ENCODE measurements around the gene JARID2.

The JARID2 gene

GRCh38 chr6:15518878-15519277 is 273.0 kb downstream of the JARID2 start:
- TF ChIP-seq SIN3A (IDR thresholded peaks at IDR 0.05; ENCODE audit: borderline replicate concordance, insufficient read depth, low read length) (no peak), REST (IDR thresholded peaks at IDR 0.05; ENCODE audit: insufficient read depth in 1 of 2, low read depth in 2 of 2, low read length in 2 of 2) (no peak), POLR2AphosphoS5 (IDR thresholded peaks at IDR 0.05; ENCODE audit: low read depth, low read length) (no peak), TAF1 (IDR thresholded peaks at IDR 0.05; ENCODE audit: borderline replicate concordance, insufficient read depth, low read length) (no peak), FOXP2 (optimal IDR thresholded peaks at IDR 0.05; ENCODE audit: borderline replicate concordance, extremely low read depth, extremely low read length, insufficient read depth) (no peak)

GRCh38 chr6:15519681-15520080 is 273.8 kb downstream of the JARID2 start:
- TF ChIP-seq FOXP2 (optimal IDR thresholded peaks at IDR 0.05; ENCODE audit: borderline replicate concordance, extremely low read depth, extremely low read length, insufficient read depth) = no peak

GRCh38 chr6:15520626-15521203 is 274.8 kb downstream of the JARID2 start:
- no peak for TF ChIP-seq FOXP2 (optimal IDR thresholded peaks at IDR 0.05; ENCODE audit: borderline replicate concordance, extremely low read depth, extremely low read length, insufficient read depth)
- no peak for TF ChIP-seq TAF1 (IDR thresholded peaks at IDR 0.05; ENCODE audit: borderline replicate concordance, insufficient read depth, low read length)
- TF ChIP-seq POLR2AphosphoS5 (IDR thresholded peaks at IDR 0.05; ENCODE audit: low read depth, low read length) = no peak
- TF ChIP-seq REST (IDR thresholded peaks at IDR 0.05; ENCODE audit: insufficient read depth in 1 of 2, low read depth in 2 of 2, low read length in 2 of 2) = no peak
- no peak for TF ChIP-seq SIN3A (IDR thresholded peaks at IDR 0.05; ENCODE audit: borderline replicate concordance, insufficient read depth, low read length)

GRCh38 chr6:15521582-15521981 is 275.7 kb downstream of the JARID2 start:
- no peak for TF ChIP-seq SIN3A (IDR thresholded peaks at IDR 0.05; ENCODE audit: borderline replicate concordance, insufficient read depth, low read length)
- TF ChIP-seq POLR2AphosphoS5 (IDR thresholded peaks at IDR 0.05; ENCODE audit: low read depth, low read length) = no peak
- TF ChIP-seq TAF1 (IDR thresholded peaks at IDR 0.05; ENCODE audit: borderline replicate concordance, insufficient read depth, low read length) = no peak
- TF ChIP-seq REST (IDR thresholded peaks at IDR 0.05; ENCODE audit: insufficient read depth in 1 of 2, low read depth in 2 of 2, low read length in 2 of 2) = no peak
- no peak for TF ChIP-seq FOXP2 (optimal IDR thresholded peaks at IDR 0.05; ENCODE audit: borderline replicate concordance, extremely low read depth, extremely low read length, insufficient read depth)

- TF ChIP-seq SIN3A (IDR thresholded peaks at IDR 0.05; ENCODE audit: borderline replicate concordance, insufficient read depth, low read length) = no peak
Measured at GRCh38 chr6:15522026-15522425, 276.2 kb downstream of the JARID2 start.

GRCh38 chr6:15522427-15522826 is 276.6 kb downstream of the JARID2 start:
- TF ChIP-seq FOXP2 (optimal IDR thresholded peaks at IDR 0.05; ENCODE audit: borderline replicate concordance, extremely low read depth, extremely low read length, insufficient read depth) = no peak
- TF ChIP-seq POLR2AphosphoS5 (IDR thresholded peaks at IDR 0.05; ENCODE audit: low read depth, low read length) = no peak
- no peak for TF ChIP-seq SIN3A (IDR thresholded peaks at IDR 0.05; ENCODE audit: borderline replicate concordance, insufficient read depth, low read length)
- TF ChIP-seq TAF1 (IDR thresholded peaks at IDR 0.05; ENCODE audit: borderline replicate concordance, insufficient read depth, low read length) = no peak
- no peak for TF ChIP-seq REST (IDR thresholded peaks at IDR 0.05; ENCODE audit: insufficient read depth in 1 of 2, low read depth in 2 of 2, low read length in 2 of 2)
